ENCODE data around the gene TREX2.

GRCh38 chrX:153440556-153441135, 5.2 kb downstream of the TREX2 start:
- TF ChIP-seq, protein P1, sequence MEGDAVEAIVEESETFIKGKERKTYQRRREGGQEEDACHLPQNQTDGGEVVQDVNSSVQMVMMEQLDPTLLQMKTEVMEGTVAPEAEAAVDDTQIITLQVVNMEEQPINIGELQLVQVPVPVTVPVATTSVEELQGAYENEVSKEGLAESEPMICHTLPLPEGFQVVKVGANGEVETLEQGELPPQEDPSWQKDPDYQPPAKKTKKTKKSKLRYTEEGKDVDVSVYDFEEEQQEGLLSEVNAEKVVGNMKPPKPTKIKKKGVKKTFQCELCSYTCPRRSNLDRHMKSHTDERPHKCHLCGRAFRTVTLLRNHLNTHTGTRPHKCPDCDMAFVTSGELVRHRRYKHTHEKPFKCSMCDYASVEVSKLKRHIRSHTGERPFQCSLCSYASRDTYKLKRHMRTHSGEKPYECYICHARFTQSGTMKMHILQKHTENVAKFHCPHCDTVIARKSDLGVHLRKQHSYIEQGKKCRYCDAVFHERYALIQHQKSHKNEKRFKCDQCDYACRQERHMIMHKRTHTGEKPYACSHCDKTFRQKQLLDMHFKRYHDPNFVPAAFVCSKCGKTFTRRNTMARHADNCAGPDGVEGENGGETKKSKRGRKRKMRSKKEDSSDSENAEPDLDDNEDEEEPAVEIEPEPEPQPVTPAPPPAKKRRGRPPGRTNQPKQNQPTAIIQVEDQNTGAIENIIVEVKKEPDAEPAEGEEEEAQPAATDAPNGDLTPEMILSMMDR (IDR thresholded peaks at IDR 0.05), result no peak
- no peak for TF ChIP-seq EZH2 (IDR thresholded peaks at IDR 0.05; ENCODE audit: borderline replicate concordance, insufficient read depth, low read depth, low read length, poor library complexity, severe bottlenecking)
